Coronary artery (tissue), 2 donors: ENCODE data around the gene BIRC5.

ENCODE experiments used
- DNase-seq: peaks from one replicate; pipeline ENCODE4 v3.0.0-alpha.2; 2017; ENCODE audit warnings: low spot score
- H3K27ac ChIP-seq, 2 donors: fragments of 200-600 bp; sonication (generic); one replicate each; pipeline ENCODE4 v1.5.1; 2016 to 2019
- H3K4me3 ChIP-seq: fragments of 200-600 bp; sonication (generic); 2 replicates; pipeline ENCODE4 v1.5.1; 2016; ENCODE audit warnings: mild to moderate bottlenecking, moderate library complexity
- CTCF ChIP-seq: fragments of 200-600 bp; sonication (generic); IDR thresholded peaks from one replicate; pipeline ENCODE4 v1.5.1; 2019; ENCODE audit warnings: antibody characterized with exemption

The BIRC5 gene

GRCh38 chr17:78211032-78211431, 3.0 kb upstream of the BIRC5 start:
- no peak overlapping the region for H3K4me3 ChIP-seq
- no peak for TF ChIP-seq CTCF
- H3K27ac ChIP-seq, result no peak overlapping the region
- no peak for DNase-seq

- DNase-seq, result no peak
- Histone ChIP-seq H3K4me3 (peak overlapping the region; percentile 67), H3K27ac (no peak overlapping the region)
- TF ChIP-seq CTCF, result no peak
Measured at GRCh38 chr17:78214706-78215061, 631 bp downstream of the BIRC5 start.

GRCh38 chr17:78219396-78220150, 5.5 kb downstream of the BIRC5 start:
- Histone ChIP-seq H3K27ac (no peak overlapping the region), H3K4me3 (no peak overlapping the region)
- no peak for DNase-seq
- TF ChIP-seq CTCF, result no peak

GRCh38 chr17:78223061-78223460, 9.0 kb downstream of the BIRC5 start:
- H3K27ac ChIP-seq, result peak overlapping the region in 1 of 2 donors; percentile 17
- no peak for TF ChIP-seq CTCF
- H3K4me3 ChIP-seq, result no peak overlapping the region
- DNase-seq, result no peak

- TF ChIP-seq CTCF, result no peak
- H3K27ac ChIP-seq, result no peak overlapping the region
- no peak overlapping the region for H3K4me3 ChIP-seq
- DNase-seq, result no peak
Measured at GRCh38 chr17:78223765-78224164, 9.7 kb downstream of the BIRC5 start.

- Histone ChIP-seq H3K4me3 (no peak overlapping the region), H3K27ac (no peak overlapping the region)
- TF ChIP-seq CTCF, result no peak
- DNase-seq, result no peak
Measured at GRCh38 chr17:78224231-78225087, 10.4 kb downstream of the BIRC5 start.
